ENCODE data around the gene SYTL2. TPM values are rescaled to one million over a fixed set of nuclear protein-coding genes. Genes with fewer than 3 reads are reported as not detected.

The SYTL2 gene
- total and polyA plus RNA-seq, 4 experiments from 2014 or later: 3.9 to 35.7 (median 28.2) TPM

DNA sequence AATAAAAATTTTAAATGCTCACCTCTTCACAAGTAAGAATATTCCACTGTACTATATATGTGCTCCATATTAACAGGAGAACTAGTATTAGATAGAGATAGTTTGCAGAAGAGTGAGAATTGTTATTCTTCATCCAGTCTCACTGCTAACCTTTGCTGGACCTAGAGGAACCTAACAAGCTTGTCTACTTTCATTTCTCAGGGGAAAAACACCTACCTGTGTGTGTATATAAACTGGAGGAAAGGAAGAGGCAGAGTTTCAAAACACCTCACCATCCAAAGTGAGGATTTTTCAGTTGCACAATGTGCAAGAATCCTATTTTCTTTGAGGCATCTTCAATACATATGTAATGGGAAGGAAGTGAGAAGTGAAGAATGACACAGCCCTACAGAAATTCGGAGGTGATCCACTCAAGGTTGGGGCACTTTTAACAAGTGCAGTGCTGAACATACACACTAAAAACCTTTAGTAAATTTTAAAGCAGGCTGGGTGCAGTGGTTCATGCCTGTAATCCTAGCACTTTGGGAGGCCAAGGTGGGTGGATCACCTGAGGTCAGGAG lies 52.4 kb downstream of the SYTL2 start:
- H3K27me3 ChIP-seq (ENCODE audit: insufficient read depth, low read length): no peaks in the 10 kb centered on the region
- CTCF ChIA-PET (ENCODE audit: partially characterized antibody): interaction anchor here (0.7 to 1.3 kb wide), 2 partner anchors 13 to 65 kb away, joined by 3 to 7 read pairs; no protein-coding TSS in a partner anchor
- no peaks in the 10 kb centered on the region for H3K9me3 ChIP-seq (ENCODE audit: control insufficient read depth in 1 of 2, low read length in 2 of 2)
- H3K36me3 Mint-ChIP-seq: peaks cover 3 to 12% of the 10 kb centered on the region in 2 donors
- peaks cover 44 to 86% (median 63%) of the 10 kb centered on the region in 4 donors for H3K4me1 Mint-ChIP-seq
- no peaks in the 10 kb centered on the region for H3K27me3 Mint-ChIP-seq
- no peak overlapping the region for H3K27ac ChIP-seq (ENCODE audit: low read depth, low read length)
- no peak overlapping the region for H3K4me3 ChIP-seq (ENCODE audit: low read length in 2 of 2)
- H3K27ac Mint-ChIP-seq: peak overlapping the region in 5 of 7 donors; percentile 38 to 87 (median 79)
- peak overlapping the region in 5 of 8 donors; percentile 24 to 75 (median 55) for H3K4me3 Mint-ChIP-seq
- POLR2A ChIA-PET (ENCODE audit: partially characterized antibody): interaction anchor here (1.3 to 1.6 kb wide), 2 partner anchors 9 to 65 kb away, joined by 3 to 4 read pairs; no protein-coding TSS in a partner anchor
- intact Hi-C loops (cut with micrococcal nuclease): no loop called here
- no peaks in the 10 kb centered on the region for H3K36me3 ChIP-seq (ENCODE audit: insufficient read depth, low read length)
- no peak for DNase-seq
- H3K9me3 Mint-ChIP-seq: no peaks in the 10 kb centered on the region
- H3K4me1 ChIP-seq (ENCODE audit: insufficient read depth, low read length): peaks cover 64% of the 10 kb centered on the region

DNA sequence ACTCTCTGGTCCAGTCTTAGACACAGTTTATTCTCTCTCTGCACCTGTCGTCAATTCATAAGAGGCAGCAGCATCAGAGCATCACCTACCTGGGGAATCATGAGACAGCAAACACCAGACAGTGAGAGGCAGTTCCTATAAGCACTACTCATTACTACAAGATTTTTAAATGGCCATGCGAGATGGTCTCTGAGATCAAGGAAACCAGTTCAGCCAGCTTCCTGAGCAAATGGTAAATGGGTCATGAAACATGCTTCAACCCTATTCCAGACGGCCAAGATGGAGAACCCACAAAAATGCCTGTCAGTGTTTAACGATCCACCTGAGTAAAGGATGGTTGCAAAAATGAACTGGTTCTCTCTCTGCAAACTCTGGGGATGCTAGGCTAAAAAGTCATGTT lies 52.9 kb downstream of the SYTL2 start:
- Mint-ChIP-seq H3K27ac (peak overlapping the region in 5 of 7 donors; percentile 38 to 81 (median 80)), H3K9me3 (no peaks in the 10 kb centered on the region), H3K27me3 (no peaks in the 10 kb centered on the region), H3K4me3 (peak overlapping the region in 5 of 8 donors; percentile 7 to 75 (median 52)), H3K36me3 (peaks cover 5 to 10% of the 10 kb centered on the region in 2 donors), H3K4me1 (peaks cover 48 to 86% (median 66%) of the 10 kb centered on the region in 4 donors)
- intact Hi-C loops (cut with micrococcal nuclease): no loop called here
- CTCF ChIA-PET (ENCODE audit: partially characterized antibody): no interaction called here
- DNase-seq: no peak
- H3K4me3 ChIP-seq (ENCODE audit: low read length in 2 of 2): no peak overlapping the region
- peaks cover 69% of the 10 kb centered on the region for H3K4me1 ChIP-seq (ENCODE audit: insufficient read depth, low read length)
- H3K27ac ChIP-seq (ENCODE audit: low read depth, low read length): no peak overlapping the region
- POLR2A ChIA-PET (ENCODE audit: partially characterized antibody): interaction anchor here (1.3 to 1.6 kb wide), 2 partner anchors 10 to 66 kb away, joined by 3 to 4 read pairs; no protein-coding TSS in a partner anchor
- H3K9me3 ChIP-seq (ENCODE audit: control insufficient read depth in 1 of 2, low read length in 2 of 2): no peaks in the 10 kb centered on the region
- H3K27me3 ChIP-seq (ENCODE audit: insufficient read depth, low read length): no peaks in the 10 kb centered on the region
- no peaks in the 10 kb centered on the region for H3K36me3 ChIP-seq (ENCODE audit: insufficient read depth, low read length)

DNA sequence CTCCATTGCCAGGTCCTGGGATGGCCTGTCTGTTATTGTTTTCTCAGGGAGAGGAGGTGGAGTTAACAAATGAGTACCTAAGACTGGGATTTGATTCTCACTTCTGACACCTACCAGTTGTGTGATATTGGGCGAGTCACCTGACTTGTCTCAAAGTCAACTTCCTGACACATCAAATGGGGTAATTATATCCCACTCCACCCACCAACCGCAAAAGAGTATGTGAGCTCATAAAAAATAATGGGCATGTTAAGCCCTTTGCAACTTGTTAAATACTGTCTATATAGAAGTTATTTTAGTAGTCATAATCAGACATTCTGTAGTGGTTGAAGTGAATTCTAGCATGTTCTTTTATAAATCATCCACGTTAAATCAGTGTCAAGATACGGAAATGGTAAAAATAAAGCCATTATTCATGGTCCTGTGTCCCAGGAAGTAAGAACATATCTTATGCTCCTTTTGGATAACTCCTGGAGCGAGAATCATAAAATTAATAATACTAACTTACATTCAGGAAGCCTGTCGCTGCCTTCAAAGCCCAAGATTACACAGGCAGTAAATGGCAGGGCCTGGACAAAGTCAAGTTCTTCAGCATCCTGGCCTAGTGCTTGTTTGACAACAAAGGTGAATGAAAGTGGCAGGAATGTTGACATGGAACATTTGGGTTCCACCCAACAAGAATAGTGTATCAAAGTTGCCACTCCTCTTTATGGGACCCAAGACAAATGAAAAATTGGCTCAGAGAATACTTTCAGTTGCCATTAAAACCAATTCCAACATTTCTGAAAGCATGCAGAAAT lies 54.3 kb downstream of the SYTL2 start:
- Histone ChIP-seq H3K4me3 (ENCODE audit: low read length in 2 of 2) (peak overlapping the region in 1 of 2 donors; percentile 3), H3K36me3 (ENCODE audit: insufficient read depth, low read length) (no peaks in the 10 kb centered on the region), H3K9me3 (ENCODE audit: control insufficient read depth in 1 of 2, low read length in 2 of 2) (no peaks in the 10 kb centered on the region), H3K4me1 (ENCODE audit: insufficient read depth, low read length) (peaks cover 80% of the 10 kb centered on the region), H3K27ac (ENCODE audit: low read depth, low read length) (peak overlapping the region; percentile 3), H3K27me3 (ENCODE audit: insufficient read depth, low read length) (no peaks in the 10 kb centered on the region)
- intact Hi-C loops (cut with micrococcal nuclease): no loop called here
- Mint-ChIP-seq H3K27me3 (peaks cover 2% of the 10 kb centered on the region in 2 donors), H3K9me3 (peaks cover 0 to 7% (median 0%) of the 10 kb centered on the region in 8 donors), H3K4me1 (peaks cover 58 to 86% (median 73%) of the 10 kb centered on the region in 4 donors), H3K27ac (peak overlapping the region; percentile 78 to 94 (median 87)), H3K4me3 (peak overlapping the region in 7 of 8 donors; percentile 52 to 81 (median 71)), H3K36me3 (peaks cover 9 to 10% of the 10 kb centered on the region in 2 donors)
- DNase-seq: peak; percentile 59 to 84 (median 60)
- CTCF ChIA-PET (ENCODE audit: partially characterized antibody): interaction anchor here (1.0 to 2.1 kb wide), 4 partner anchors 17 to 69 kb away, joined by 3 to 6 read pairs (median 3); no protein-coding TSS in a partner anchor
- POLR2A ChIA-PET (ENCODE audit: partially characterized antibody): interaction anchor here (0.9 to 1.7 kb wide), 6 partner anchors 11 to 70 kb away, joined by 3 to 12 read pairs (median 4); no protein-coding TSS in a partner anchor

DNA sequence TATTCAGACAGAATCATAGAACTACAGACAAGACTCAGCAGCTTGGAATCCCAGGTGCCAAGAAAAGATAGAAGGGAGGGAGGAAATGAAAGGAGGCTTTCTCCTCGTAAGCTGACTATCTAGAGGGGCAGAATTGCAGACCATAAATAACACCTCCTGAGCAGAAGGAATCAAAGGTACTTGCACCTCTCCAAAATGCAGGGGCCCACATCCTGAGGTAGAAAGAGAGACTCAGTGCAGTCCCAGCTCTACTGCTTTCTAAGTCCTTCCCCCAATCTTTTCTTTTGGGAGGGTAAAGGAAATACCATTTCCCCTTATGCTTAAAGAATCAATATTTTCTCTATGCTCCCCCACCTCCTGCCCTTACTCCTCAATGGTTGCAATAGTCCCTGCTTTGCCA lies 55.2 kb downstream of the SYTL2 start:
- ChIA-PET POLR2A (ENCODE audit: partially characterized antibody) (interaction anchor here (0.9 to 1.7 kb wide), 5 partner anchors 10 to 99 kb away, joined by 3 to 12 read pairs (median 3); partner anchors contain the start of gene CCDC83), CTCF (ENCODE audit: partially characterized antibody) (interaction anchor here (1.4 to 2.1 kb wide), 2 partner anchors 18 to 70 kb away, joined by 3 to 6 read pairs; no protein-coding TSS in a partner anchor)
- H3K4me3 Mint-ChIP-seq: peak overlapping the region in 7 of 8 donors; percentile 26 to 81 (median 71)
- Histone ChIP-seq H3K36me3 (ENCODE audit: insufficient read depth, low read length) (no peaks in the 10 kb centered on the region), H3K27ac (ENCODE audit: low read depth, low read length) (peak overlapping the region; percentile 3), H3K4me1 (ENCODE audit: insufficient read depth, low read length) (peaks cover 89% of the 10 kb centered on the region), H3K27me3 (ENCODE audit: insufficient read depth, low read length) (no peaks in the 10 kb centered on the region), H3K4me3 (ENCODE audit: low read length in 2 of 2) (peak overlapping the region in 1 of 2 donors; percentile 3), H3K9me3 (ENCODE audit: control insufficient read depth in 1 of 2, low read length in 2 of 2) (no peaks in the 10 kb centered on the region)
- peaks cover 67 to 91% (median 81%) of the 10 kb centered on the region in 4 donors for H3K4me1 Mint-ChIP-seq
- intact Hi-C loops (cut with micrococcal nuclease): no loop called here
- no peak for DNase-seq
- peaks cover 7 to 10% of the 10 kb centered on the region in 2 donors for H3K36me3 Mint-ChIP-seq
- H3K27me3 Mint-ChIP-seq: peaks cover 2 to 3% of the 10 kb centered on the region in 2 donors
- peak overlapping the region; percentile 78 to 94 (median 87) for H3K27ac Mint-ChIP-seq
- peaks cover 0 to 7% (median 0%) of the 10 kb centered on the region in 8 donors for H3K9me3 Mint-ChIP-seq

DNA sequence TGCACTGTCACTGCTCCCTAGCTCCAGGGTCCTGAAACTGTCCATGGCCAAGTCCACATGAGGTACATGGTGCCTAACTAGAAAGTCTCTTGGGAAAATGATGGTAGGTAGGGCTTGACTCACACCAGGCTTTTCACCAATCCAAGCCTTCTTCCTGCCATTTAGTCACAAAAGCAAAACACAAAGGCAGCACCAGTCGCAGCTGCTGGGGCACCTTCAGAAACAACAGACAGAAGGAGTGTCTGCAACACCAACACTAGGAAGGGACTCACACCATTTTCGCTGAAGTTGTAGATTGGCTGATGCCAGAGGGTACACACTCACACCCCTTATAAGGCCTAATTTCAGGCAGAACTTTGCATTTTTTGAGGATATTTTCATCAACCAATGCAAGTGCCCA lies 55.7 kb downstream of the SYTL2 start:
- Histone ChIP-seq H3K36me3 (ENCODE audit: insufficient read depth, low read length) (no peaks in the 10 kb centered on the region), H3K27me3 (ENCODE audit: insufficient read depth, low read length) (no peaks in the 10 kb centered on the region), H3K4me3 (ENCODE audit: low read length in 2 of 2) (no peak overlapping the region), H3K4me1 (ENCODE audit: insufficient read depth, low read length) (peaks cover 90% of the 10 kb centered on the region), H3K27ac (ENCODE audit: low read depth, low read length) (no peak overlapping the region), H3K9me3 (ENCODE audit: control insufficient read depth in 1 of 2, low read length in 2 of 2) (no peaks in the 10 kb centered on the region)
- Mint-ChIP-seq H3K27ac (peak overlapping the region; percentile 78 to 94 (median 87)), H3K27me3 (peaks cover 2 to 3% of the 10 kb centered on the region in 2 donors), H3K4me1 (peaks cover 68 to 92% (median 82%) of the 10 kb centered on the region in 4 donors), H3K4me3 (peak overlapping the region; percentile 4 to 81 (median 58)), H3K36me3 (peaks cover 7 to 8% of the 10 kb centered on the region in 2 donors), H3K9me3 (peaks cover 0 to 7% (median 0%) of the 10 kb centered on the region in 8 donors)
- no peak for DNase-seq
- POLR2A ChIA-PET (ENCODE audit: partially characterized antibody): interaction anchor here (0.9 to 1.7 kb wide), 5 partner anchors 9 to 100 kb away, joined by 3 to 12 read pairs (median 3); partner anchors contain the start of gene CCDC83
- CTCF ChIA-PET (ENCODE audit: partially characterized antibody): interaction anchor here (0.6 to 2.1 kb wide), 2 partner anchors 14 to 71 kb away, joined by 3 to 6 read pairs; no protein-coding TSS in a partner anchor
- intact Hi-C loops (cut with micrococcal nuclease): no loop called here

DNA sequence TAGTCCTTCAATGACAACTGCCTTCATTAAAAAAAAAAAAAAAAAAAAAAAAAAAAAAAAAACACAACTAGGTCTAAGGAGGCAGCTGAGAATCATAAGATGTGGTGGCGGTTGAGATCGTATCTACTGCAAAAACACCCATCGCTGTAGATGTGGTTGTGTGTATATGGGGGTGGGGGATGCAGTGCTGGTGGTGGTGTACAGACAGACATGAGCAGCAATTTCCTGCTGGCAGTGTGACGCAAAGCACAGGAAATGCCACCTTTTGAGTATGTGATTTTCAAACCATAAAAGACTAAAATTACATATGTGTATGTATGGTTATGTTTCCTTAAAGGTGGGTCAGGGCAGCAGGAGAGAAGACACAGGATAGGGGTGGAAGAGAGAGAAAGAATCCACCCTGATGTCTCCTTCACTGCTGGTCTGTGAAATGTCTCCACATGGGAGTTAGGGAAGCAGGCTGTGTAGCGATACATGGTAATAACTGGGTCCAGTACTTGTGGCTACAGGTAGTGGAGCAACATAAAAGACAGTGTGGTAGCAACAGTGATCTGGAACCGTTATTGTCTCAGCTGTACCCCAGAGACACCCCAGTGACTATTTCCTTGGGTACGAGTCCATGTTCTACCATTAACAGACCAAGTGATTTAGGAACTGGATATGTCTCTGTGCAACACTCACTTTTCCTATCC lies 57.9 kb downstream of the SYTL2 start:
- H3K4me3 Mint-ChIP-seq: peak overlapping the region; percentile 73 to 93 (median 80)

More for the DNA sequence above, 57.9 kb downstream of the SYTL2 start:
- Histone ChIP-seq H3K4me1 (ENCODE audit: insufficient read depth, low read length) (peaks cover 88% of the 10 kb centered on the region), H3K27me3 (ENCODE audit: insufficient read depth, low read length) (no peaks in the 10 kb centered on the region), H3K36me3 (ENCODE audit: insufficient read depth, low read length) (no peaks in the 10 kb centered on the region), H3K9me3 (ENCODE audit: control insufficient read depth in 1 of 2, low read length in 2 of 2) (no peaks in the 10 kb centered on the region), H3K27ac (ENCODE audit: low read depth, low read length) (peak overlapping the region; percentile 60), H3K4me3 (ENCODE audit: low read length in 2 of 2) (peak overlapping the region; percentile 0 to 50)
- H3K9me3 Mint-ChIP-seq: peaks cover 0 to 7% (median 0%) of the 10 kb centered on the region in 8 donors
- intact Hi-C loops (cut with micrococcal nuclease): loop anchor here (1.0 to 5.0 kb wide), 11 partner anchors 16 to 549 kb away; partner anchors contain the start of genes EED, HIKESHI, PICALM and TMEM126B
- H3K36me3 Mint-ChIP-seq: peaks cover 0 to 10% of the 10 kb centered on the region in 2 donors
- peak; percentile 97 to 98 (median 98) for DNase-seq
- peaks cover 2 to 5% of the 10 kb centered on the region in 2 donors for H3K27me3 Mint-ChIP-seq
- ChIA-PET CTCF (ENCODE audit: partially characterized antibody) (interaction anchor here (0.6 to 2.7 kb wide), 12 partner anchors 8 to 440 kb away, joined by 3 to 23 read pairs (median 3); no protein-coding TSS in a partner anchor), POLR2A (ENCODE audit: partially characterized antibody) (interaction anchor here (0.6 to 3.2 kb wide), 27 partner anchors 8 to 316 kb away, joined by 3 to 34 read pairs (median 3); partner anchors contain the start of genes CREBZF, PICALM, SYTL2 and TMEM126A)
- H3K4me1 Mint-ChIP-seq: peaks cover 73 to 97% (median 86%) of the 10 kb centered on the region in 4 donors
- H3K27ac Mint-ChIP-seq: peak overlapping the region; percentile 97 to 99 (median 98)

Measured in CD4-positive, alpha-beta memory T cell (primary cell).